Neural progenitor cell (in vitro differentiated cells): Measurements from ENCODE around the gene XPR1. TPM values are rescaled to one million over a fixed set of nuclear protein-coding genes. Genes with fewer than 3 reads are reported as not detected.
"Not testable (repeated sequence)": the region's sequence is repeated elsewhere in the genome, so short reads cannot be mapped to it uniquely, and the experiment has no call there.

ENCODE experiments used
- DNase-seq: peaks from one replicate; pipeline ENCODE4 v3.0.0-alpha.2; 2016; ENCODE audit warnings: low spot score
- H2AFZ ChIP-seq: fragments of 200-600 bp; sonication (generic); replicated peaks from 2 replicates; pipeline ENCODE4 v1.6.1; 2016; ENCODE audit warnings: antibody characterized with exemption
- H3F3A ChIP-seq: fragments of 200-600 bp; sonication (generic); 2 replicates; pipeline ENCODE4 v1.6.1; 2016; ENCODE audit warnings: antibody characterized with exemption, low read depth
- H3K27ac ChIP-seq: fragments of 200-600 bp; sonication (generic); 2 replicates; pipeline ENCODE4 v1.5.1; 2016; ENCODE audit warnings: mild to moderate bottlenecking
- H3K27me3 ChIP-seq: fragments of 200-600 bp; sonication (generic); 2 replicates; pipeline ENCODE4 v1.6.1; 2016; ENCODE audit warnings: mild to moderate bottlenecking, moderate library complexity
- H3K36me3 ChIP-seq: fragments of 200-600 bp; sonication (generic); 2 replicates; pipeline ENCODE4 v1.5.1; 2016
- H3K4me1 ChIP-seq: fragments of 200-600 bp; sonication (generic); 2 replicates; pipeline ENCODE4 v1.6.1; 2016; ENCODE audit warnings: mixed run types
- H3K4me2 ChIP-seq: fragments of 200-600 bp; sonication (generic); 2 replicates; pipeline ENCODE4 v1.6.1; 2016
- H3K4me3 ChIP-seq: fragments of 200-600 bp; sonication (generic); 2 replicates; pipeline ENCODE4 v1.5.1; 2016
- H3K79me2 ChIP-seq: fragments of 200-600 bp; sonication (generic); 2 replicates; pipeline ENCODE4 v1.6.1; 2016; ENCODE audit warnings: low read depth
- H3K9ac ChIP-seq: fragments of 200-600 bp; sonication (generic); 2 replicates; pipeline ENCODE4 v1.6.1; 2016
- H3K9me3 ChIP-seq: fragments of 200-600 bp; sonication (generic); 2 replicates; pipeline ENCODE4 v1.5.1; 2016; ENCODE audit warnings: low read depth
- H4K20me1 ChIP-seq: fragments of 200-600 bp; sonication (generic); 2 replicates; pipeline ENCODE4 v1.6.1; 2016; ENCODE audit warnings: low read depth
- H3K27ac Mint-ChIP-seq: 3 replicates; pipeline ENCODE4 v1.8.0; 2021; ENCODE audit warnings: mixed read lengths
- H3K27me3 Mint-ChIP-seq: 2 replicates; pipeline ENCODE4 v1.8.0; 2022; ENCODE audit warnings: low read depth, mild to moderate bottlenecking, inconsistent platforms, moderate library complexity, mixed read lengths; ENCODE audit not compliant: insufficient read depth
- H3K36me3 Mint-ChIP-seq: 3 replicates; pipeline ENCODE4 v1.8.0; 2021; ENCODE audit warnings: mixed read lengths
- H3K4me1 Mint-ChIP-seq: 3 replicates; pipeline ENCODE4 v1.8.0; 2021; ENCODE audit warnings: mixed read lengths
- H3K4me3 Mint-ChIP-seq: 3 replicates; pipeline ENCODE4 v1.8.0; 2021; ENCODE audit warnings: mild to moderate bottlenecking, moderate library complexity, mixed read lengths
- H3K9me3 Mint-ChIP-seq: 3 replicates; pipeline ENCODE4 v1.8.0; 2020; ENCODE audit warnings: mixed read lengths
- EZH2 ChIP-seq: fragments of 200-600 bp; sonication (generic); IDR thresholded peaks from 2 replicates; pipeline ENCODE4 v1.6.1; 2017; ENCODE audit warnings: antibody characterized with exemption, mild to moderate bottlenecking, moderate library complexity
- EZH2phosphoT487 ChIP-seq: fragments of 200-600 bp; sonication (generic); IDR thresholded peaks from 2 replicates; pipeline ENCODE4 v1.6.1; 2017; ENCODE audit warnings: antibody characterized with exemption
- total RNA-seq: library from RNA; depleted of rRNA; stranded (reverse); fragments of >200 nt; gene quantifications from 2 replicates; pipeline ENCODE4 v1.2.3, GENCODE V29; 2015; ENCODE audit warnings: low replicate concordance
- TF ChIP-seq, protein P1 (sequence below): fragments of 200-600 bp; sonication (generic); IDR thresholded peaks from 2 replicates; pipeline ENCODE4 v1.5.1; 2017; ENCODE audit warnings: antibody characterized with exemption, mild to moderate bottlenecking

Gene XPR1
- total RNA-seq, 1 donor from 2014 or later, result 75.0 TPM

DNA sequence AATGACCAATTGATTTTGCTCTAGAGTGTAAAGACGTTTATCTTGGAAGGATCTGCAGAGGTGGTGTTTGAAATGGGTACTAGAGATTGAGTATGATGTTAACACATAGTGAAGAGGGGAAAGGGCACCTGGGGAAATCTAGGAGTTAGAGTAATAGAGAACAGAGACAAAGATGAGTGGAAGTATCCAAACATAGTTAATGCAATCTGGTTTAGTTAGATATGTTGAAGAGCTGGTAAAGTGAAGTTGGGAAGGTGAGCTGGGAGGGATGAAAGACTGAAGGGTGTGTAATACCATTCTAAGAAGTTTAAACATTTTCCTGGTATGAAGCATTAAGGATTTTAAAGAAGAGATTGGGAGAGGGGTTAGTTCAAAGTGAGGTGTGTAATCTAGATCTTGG lies 11.0 kb downstream of the XPR1 start:
- H3K27me3 ChIP-seq, result no peaks in the 10 kb centered on the region
- peaks cover 11% of the 10 kb centered on the region for H3F3A ChIP-seq
- peaks cover 49% of the 10 kb centered on the region for H3K36me3 Mint-ChIP-seq
- no peak for DNase-seq
- no peaks in the 10 kb centered on the region for H3K36me3 ChIP-seq
- peaks cover 18% of the 10 kb centered on the region for H3K9me3 Mint-ChIP-seq
- H3K4me2 ChIP-seq, result no peak overlapping the region
- H3K79me2 ChIP-seq, result peaks cover 95% of the 10 kb centered on the region
- no peaks in the 10 kb centered on the region for H3K27me3 Mint-ChIP-seq
- H3K4me3 Mint-ChIP-seq, result no peak overlapping the region
- H3K9me3 ChIP-seq, result no peaks in the 10 kb centered on the region
- H3K27ac ChIP-seq, result no peak overlapping the region
- no peak overlapping the region for H3K9ac ChIP-seq
- H3K4me1 ChIP-seq, result peaks cover 19% of the 10 kb centered on the region
- peaks cover 9% of the 10 kb centered on the region for H4K20me1 ChIP-seq
- no peak overlapping the region for H3K27ac Mint-ChIP-seq
- H3K4me3 ChIP-seq, result no peak overlapping the region
- no peaks in the 10 kb centered on the region for H3K4me1 Mint-ChIP-seq
- no peak overlapping the region for H2AFZ ChIP-seq
- no peak for TF ChIP-seq EZH2phosphoT487
- TF ChIP-seq, protein P1, sequence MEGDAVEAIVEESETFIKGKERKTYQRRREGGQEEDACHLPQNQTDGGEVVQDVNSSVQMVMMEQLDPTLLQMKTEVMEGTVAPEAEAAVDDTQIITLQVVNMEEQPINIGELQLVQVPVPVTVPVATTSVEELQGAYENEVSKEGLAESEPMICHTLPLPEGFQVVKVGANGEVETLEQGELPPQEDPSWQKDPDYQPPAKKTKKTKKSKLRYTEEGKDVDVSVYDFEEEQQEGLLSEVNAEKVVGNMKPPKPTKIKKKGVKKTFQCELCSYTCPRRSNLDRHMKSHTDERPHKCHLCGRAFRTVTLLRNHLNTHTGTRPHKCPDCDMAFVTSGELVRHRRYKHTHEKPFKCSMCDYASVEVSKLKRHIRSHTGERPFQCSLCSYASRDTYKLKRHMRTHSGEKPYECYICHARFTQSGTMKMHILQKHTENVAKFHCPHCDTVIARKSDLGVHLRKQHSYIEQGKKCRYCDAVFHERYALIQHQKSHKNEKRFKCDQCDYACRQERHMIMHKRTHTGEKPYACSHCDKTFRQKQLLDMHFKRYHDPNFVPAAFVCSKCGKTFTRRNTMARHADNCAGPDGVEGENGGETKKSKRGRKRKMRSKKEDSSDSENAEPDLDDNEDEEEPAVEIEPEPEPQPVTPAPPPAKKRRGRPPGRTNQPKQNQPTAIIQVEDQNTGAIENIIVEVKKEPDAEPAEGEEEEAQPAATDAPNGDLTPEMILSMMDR, result no peak
- TF ChIP-seq EZH2, result no peak

DNA sequence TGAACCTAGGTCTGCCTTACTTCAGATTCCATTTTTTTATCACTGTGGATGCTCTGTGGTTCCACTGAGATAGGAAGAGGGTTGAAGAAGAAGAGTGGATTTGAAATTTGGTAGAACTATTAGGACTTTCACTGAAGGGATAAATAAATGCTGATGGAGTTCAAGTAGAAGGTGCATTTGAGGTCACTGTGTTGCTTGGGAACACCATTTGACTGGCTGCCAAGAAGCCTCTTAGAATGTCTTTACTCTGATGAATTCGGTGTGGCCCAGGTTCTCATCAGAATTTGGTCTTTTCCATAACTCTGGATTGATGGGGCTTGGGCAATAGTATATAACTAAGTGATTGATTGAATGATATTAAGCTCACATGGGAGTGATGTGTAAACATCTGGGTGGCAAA lies 11.9 kb downstream of the XPR1 start:
- Histone ChIP-seq H3K4me1 (peaks cover 19% of the 10 kb centered on the region), H3K27me3 (no peaks in the 10 kb centered on the region), H3F3A (peaks cover 11% of the 10 kb centered on the region), H3K36me3 (no peaks in the 10 kb centered on the region), H3K4me3 (no peak overlapping the region), H2AFZ (no peak overlapping the region), H3K4me2 (no peak overlapping the region), H3K9ac (no peak overlapping the region), H4K20me1 (peaks cover 9% of the 10 kb centered on the region), H3K27ac (no peak overlapping the region), H3K79me2 (peaks cover 95% of the 10 kb centered on the region), H3K9me3 (no peaks in the 10 kb centered on the region)
- TF ChIP-seq, protein P1, result no peak
- TF ChIP-seq EZH2 (no peak), EZH2phosphoT487 (no peak)
- H3K4me1 Mint-ChIP-seq, result no peaks in the 10 kb centered on the region
- DNase-seq, result no peak
- peaks cover 49% of the 10 kb centered on the region for H3K36me3 Mint-ChIP-seq
- H3K27me3 Mint-ChIP-seq, result no peaks in the 10 kb centered on the region
- H3K27ac Mint-ChIP-seq, result no peak overlapping the region
- H3K4me3 Mint-ChIP-seq, result no peak overlapping the region
- H3K9me3 Mint-ChIP-seq, result peaks cover 18% of the 10 kb centered on the region

DNA sequence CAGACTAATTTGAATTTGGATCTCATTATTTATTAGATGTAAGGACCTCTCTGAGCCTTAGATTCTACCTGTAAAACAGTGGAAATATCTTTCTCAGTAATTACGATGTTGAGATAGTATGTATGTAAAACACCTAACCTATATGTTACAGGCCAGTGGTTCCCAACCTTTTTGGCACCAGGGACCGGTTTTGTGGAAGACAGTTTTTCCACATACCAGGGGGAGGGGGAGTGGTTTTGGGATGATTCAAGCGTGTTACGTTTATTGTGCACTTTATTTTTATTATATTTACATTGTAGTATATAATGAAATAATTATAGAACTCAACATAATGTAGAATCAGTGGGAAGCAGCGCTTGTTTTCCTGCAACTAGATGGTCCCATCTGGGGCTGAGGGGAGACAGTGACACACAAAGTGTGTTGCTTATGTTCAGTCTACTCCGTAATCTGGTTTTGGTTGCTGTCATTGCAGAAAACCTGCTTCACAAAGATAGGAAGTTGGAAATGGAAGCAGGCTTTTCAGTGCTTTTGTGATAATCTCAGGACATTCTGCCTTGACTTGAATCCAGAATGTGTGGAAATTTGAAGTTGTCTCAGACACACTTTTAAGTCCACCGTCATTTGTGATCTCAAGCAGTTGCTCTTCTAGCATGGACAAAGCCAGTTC lies 12.8 kb downstream of the XPR1 start:
- Mint-ChIP-seq H3K27me3 (no peaks in the 10 kb centered on the region), H3K36me3 (peaks cover 50% of the 10 kb centered on the region), H3K9me3 (peaks cover 18% of the 10 kb centered on the region), H3K4me3 (no peak overlapping the region), H3K27ac (no peak overlapping the region), H3K4me1 (no peaks in the 10 kb centered on the region)
- Histone ChIP-seq H3K4me1 (peaks cover 11% of the 10 kb centered on the region), H3K9me3 (no peaks in the 10 kb centered on the region), H3K4me2 (no peak overlapping the region), H3K79me2 (peaks cover 95% of the 10 kb centered on the region), H3K36me3 (no peaks in the 10 kb centered on the region), H3K27ac (no peak overlapping the region), H3K4me3 (no peak overlapping the region), H4K20me1 (peaks cover 9% of the 10 kb centered on the region), H3K9ac (no peak overlapping the region), H3K27me3 (no peaks in the 10 kb centered on the region), H3F3A (peaks cover 5% of the 10 kb centered on the region), H2AFZ (no peak overlapping the region)
- no peak for DNase-seq
- TF ChIP-seq EZH2phosphoT487, result no peak
- TF ChIP-seq, protein P1, result no peak
- TF ChIP-seq EZH2, result no peak

DNA sequence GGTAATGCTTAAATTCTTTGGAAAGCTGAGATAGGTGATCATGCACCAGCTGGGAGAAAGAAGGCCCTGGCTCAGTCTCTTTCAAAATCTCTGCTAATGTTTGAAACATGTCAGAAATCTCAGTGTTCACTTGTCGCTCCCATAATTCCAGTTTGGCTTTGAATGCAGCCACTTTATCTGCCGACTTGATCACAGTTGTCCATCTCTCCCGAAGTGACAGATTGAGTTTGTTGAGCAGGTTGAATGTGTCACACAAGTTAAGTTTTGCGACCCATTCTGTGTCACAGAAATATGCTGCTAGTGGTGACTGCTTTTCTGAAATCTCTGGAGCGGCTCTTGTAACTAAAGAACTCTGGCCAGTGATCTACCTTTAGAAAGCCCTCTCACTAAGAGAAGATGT lies 13.4 kb downstream of the XPR1 start:
- H2AFZ ChIP-seq, H3K4me3 ChIP-seq, H4K20me1 ChIP-seq, H3K9ac ChIP-seq, H3F3A ChIP-seq, H3K27me3 Mint-ChIP-seq, H3K27ac Mint-ChIP-seq, DNase-seq, H3K4me1 ChIP-seq, H3K4me2 ChIP-seq, H3K27me3 ChIP-seq, H3K36me3 ChIP-seq, H3K9me3 ChIP-seq, H3K4me1 Mint-ChIP-seq, H3K27ac ChIP-seq, H3K4me3 Mint-ChIP-seq: not testable (repeated sequence)
- H3K9me3 Mint-ChIP-seq, result peaks cover 22% of the 10 kb centered on the region
- peaks cover 50% of the 10 kb centered on the region for H3K36me3 Mint-ChIP-seq
- peaks cover 95% of the 10 kb centered on the region for H3K79me2 ChIP-seq
